Psoas muscle (tissue), 8 donors: ENCODE results near the gene RBM17. TPM values are rescaled to one million over a fixed set of nuclear protein-coding genes. Genes with fewer than 3 reads are reported as not detected.
A peak's percentile ranks its signal among the peaks of the same experiment; 100 is the strongest.

Experiments used
- ATAC-seq, 4 donors: fragments of 200-7000 bp; cut with Tn5 transposase; one replicate each; pipeline ENCODE4 v1.9.1; 2020; ENCODE audit warnings: moderate library complexity in 3 of 4, mild to moderate bottlenecking in 2 of 4
- DNase-seq, 2 donors: peaks; one replicate each; pipeline ENCODE4 v3.0.0-alpha.2; 2020
- H3K27ac ChIP-seq: fragments of 200-600 bp; one replicate; pipeline ENCODE4 v1.8.0; 2022
- H3K27me3 ChIP-seq, 3 donors: fragments of 200-600 bp in 1 of 3; one replicate each; pipeline versions ENCODE4 v1.6.1 to v1.8.0; 2013 to 2022; ENCODE audit warnings: low read length in 2 of 3, mild to moderate bottlenecking in 2 of 3, moderate library complexity in 1 of 3; ENCODE audit not compliant: insufficient read depth in 3 of 3
- H3K36me3 ChIP-seq, 2 donors: fragments of 200-600 bp in 1 of 2; one replicate each; pipeline versions ENCODE4 v1.6.1 to v1.8.0; 2013 to 2022; ENCODE audit warnings: low read depth in 1 of 2, mild to moderate bottlenecking in 1 of 2, moderate library complexity in 1 of 2; ENCODE audit not compliant: insufficient read depth in 1 of 2
- H3K4me1 ChIP-seq: fragments of 200-600 bp; one replicate; pipeline ENCODE4 v1.8.0; 2022
- H3K4me3 ChIP-seq: fragments of 200-600 bp; one replicate; pipeline ENCODE4 v1.8.0; 2022; ENCODE audit warnings: mild to moderate bottlenecking
- H3K9me3 ChIP-seq: fragments of 200-600 bp; one replicate; pipeline ENCODE4 v1.8.0; 2022
- WGBS, 3 donors: extraction: QIAGEN DNeasy Blood & Tissue Kit; methylation state at CpG; one replicate each; pipeline versions ENCODE4 v1.1.6 to v1.1.7; 2013; 5-methylcytosine and 5-hydroxymethylcytosine counted together
- intact Hi-C, 2 donors: fragments of 100-400 bp; cut with DNase I; formaldehyde crosslinking; loops; one replicate each; pipeline versions ENCODE4 v1.11.0 to v1.14.2; 2022
- polyA plus RNA-seq, 3 donors: library from polyadenylated mRNA; stranded (reverse); fragments of 200-250 nt; gene quantifications; one replicate each; pipeline ENCODE4 v1.2.3, GENCODE V29; 2013
- total RNA-seq, 4 donors: library from RNA; stranded (reverse); fragmentation: NEBNext Ultra II Directional in 2 of 4; extraction: Animal tissue kit (Norgen Biotek cat#: 25700) in 2 of 4; gene quantifications; one replicate each; pipeline versions ENCODE4 v1.2.1 to v1.2.4, GENCODE V29; 2021 to 2023
- TF ChIP-seq, protein P1 (sequence below): fragments of 200-600 bp; IDR thresholded peaks from one replicate; pipeline ENCODE4 v1.8.0; 2022; ENCODE audit warnings: antibody characterized with exemption
- donor health status: healthy with polysubstance abuse.
- donor health status: DM: no; HTN: no; CAD: no; lungs with moderate emphysema.
- donor health status: Bipolar disorder and iron deficiency.
- donor health status: healthy.
- donor health status: DM: yes; HTN: yes; CAD: no.
- donor health status: DM: no; HTN: no; CAD: no.
- donor health status: DM: no; HTN: no; CAD: no.
- donor health status: DM: yes; HTN: yes; CAD: no.

The RBM17 gene
- total and polyA plus RNA-seq, 7 donors, result 74.4 to 157 (median 95.9) TPM

DNA sequence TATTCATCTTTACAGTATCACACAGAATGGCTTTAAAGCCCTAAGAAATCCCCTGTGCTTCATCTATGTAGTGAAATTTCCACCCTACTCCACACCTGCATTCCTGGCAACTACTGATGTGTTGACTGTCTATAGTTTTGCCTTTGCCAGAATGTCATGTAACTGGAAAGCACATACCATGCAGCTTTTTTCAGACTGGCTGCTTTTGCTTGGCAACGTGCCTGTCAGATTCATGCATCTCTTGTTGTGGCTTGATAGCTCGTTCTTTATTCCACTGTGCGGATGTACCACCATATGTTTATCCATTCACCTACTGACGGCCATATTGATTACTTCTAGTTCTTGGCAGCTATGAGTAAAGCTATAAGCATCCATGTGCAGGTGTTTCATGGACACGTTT is 30.6 kb downstream of the RBM17 start:
- peaks cover 25% of the 10 kb centered on the region for H3K4me1 ChIP-seq
- ATAC-seq (peak in 1 of 4 donors; percentile 20), DNase-seq (no peak)
- 25 to 33% (median 31%) methylated on average over 5 of the region's 5 CpGs for WGBS, 3 donors
- peak overlapping the region; percentile 65 for H3K27ac ChIP-seq
- no peaks in the 10 kb centered on the region for H3K9me3 ChIP-seq
- no peak overlapping the region for H3K4me3 ChIP-seq
- H3K36me3 ChIP-seq, result peaks cover 3 to 26% of the 10 kb centered on the region in 2 donors
- intact Hi-C loops, result no loop called here
- no peaks in the 10 kb centered on the region for H3K27me3 ChIP-seq
- TF ChIP-seq, protein P1, sequence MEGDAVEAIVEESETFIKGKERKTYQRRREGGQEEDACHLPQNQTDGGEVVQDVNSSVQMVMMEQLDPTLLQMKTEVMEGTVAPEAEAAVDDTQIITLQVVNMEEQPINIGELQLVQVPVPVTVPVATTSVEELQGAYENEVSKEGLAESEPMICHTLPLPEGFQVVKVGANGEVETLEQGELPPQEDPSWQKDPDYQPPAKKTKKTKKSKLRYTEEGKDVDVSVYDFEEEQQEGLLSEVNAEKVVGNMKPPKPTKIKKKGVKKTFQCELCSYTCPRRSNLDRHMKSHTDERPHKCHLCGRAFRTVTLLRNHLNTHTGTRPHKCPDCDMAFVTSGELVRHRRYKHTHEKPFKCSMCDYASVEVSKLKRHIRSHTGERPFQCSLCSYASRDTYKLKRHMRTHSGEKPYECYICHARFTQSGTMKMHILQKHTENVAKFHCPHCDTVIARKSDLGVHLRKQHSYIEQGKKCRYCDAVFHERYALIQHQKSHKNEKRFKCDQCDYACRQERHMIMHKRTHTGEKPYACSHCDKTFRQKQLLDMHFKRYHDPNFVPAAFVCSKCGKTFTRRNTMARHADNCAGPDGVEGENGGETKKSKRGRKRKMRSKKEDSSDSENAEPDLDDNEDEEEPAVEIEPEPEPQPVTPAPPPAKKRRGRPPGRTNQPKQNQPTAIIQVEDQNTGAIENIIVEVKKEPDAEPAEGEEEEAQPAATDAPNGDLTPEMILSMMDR, result no peak

DNA sequence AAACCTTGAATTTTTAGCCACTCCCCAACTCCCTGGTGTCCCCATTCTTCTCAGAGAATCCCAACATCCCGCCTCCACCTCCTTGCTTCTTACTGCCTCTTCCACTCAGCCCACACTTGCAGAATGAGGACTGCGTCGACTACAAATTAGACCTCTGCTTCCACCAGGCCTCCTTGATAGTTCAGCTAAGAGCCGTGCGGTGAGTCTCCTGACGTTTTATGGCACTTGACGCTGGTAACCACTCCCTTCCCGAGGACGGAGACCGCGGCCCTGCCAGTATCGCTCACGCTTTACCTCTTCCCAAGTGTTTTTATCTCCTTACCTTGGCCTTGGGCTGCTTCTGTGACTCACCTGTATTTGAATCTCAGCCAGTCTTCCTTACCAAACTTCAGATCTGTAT is 31.1 kb downstream of the RBM17 start:
- intact Hi-C loops, result no loop called here
- ATAC-seq, result no peak
- peaks cover 23% of the 10 kb centered on the region for H3K4me1 ChIP-seq
- no peaks in the 10 kb centered on the region for H3K9me3 ChIP-seq
- H3K27ac ChIP-seq, result peak overlapping the region; percentile 65
- H3K4me3 ChIP-seq, result no peak overlapping the region
- TF ChIP-seq, protein P1, result no peak
- no peak for DNase-seq
- peaks cover 0 to 20% of the 10 kb centered on the region in 2 donors for H3K36me3 ChIP-seq
- WGBS, 3 donors, result 63 to 82% (median 76%) methylated on average over 13 of the region's 13 CpGs
- H3K27me3 ChIP-seq, result no peaks in the 10 kb centered on the region

- no peaks in the 10 kb centered on the region for H3K27me3 ChIP-seq
- peaks cover 22% of the 10 kb centered on the region for H3K4me1 ChIP-seq
- H3K36me3 ChIP-seq, result peaks cover 0 to 14% of the 10 kb centered on the region in 2 donors
- peak overlapping the region; percentile 65 for H3K27ac ChIP-seq
- TF ChIP-seq, protein P1, result no peak
- intact Hi-C loops, result no loop called here
- peak; percentile 39 to 72 (median 62) for ATAC-seq
- DNase-seq, result no peak
- H3K9me3 ChIP-seq, result no peaks in the 10 kb centered on the region
- WGBS, 3 donors, result 24 to 45% (median 33%) methylated on average over 15 of the region's 15 CpGs
- no peak overlapping the region for H3K4me3 ChIP-seq
Measured at GRCh38 chr10:6120691-6121090, 31.9 kb downstream of the RBM17 start.

DNA sequence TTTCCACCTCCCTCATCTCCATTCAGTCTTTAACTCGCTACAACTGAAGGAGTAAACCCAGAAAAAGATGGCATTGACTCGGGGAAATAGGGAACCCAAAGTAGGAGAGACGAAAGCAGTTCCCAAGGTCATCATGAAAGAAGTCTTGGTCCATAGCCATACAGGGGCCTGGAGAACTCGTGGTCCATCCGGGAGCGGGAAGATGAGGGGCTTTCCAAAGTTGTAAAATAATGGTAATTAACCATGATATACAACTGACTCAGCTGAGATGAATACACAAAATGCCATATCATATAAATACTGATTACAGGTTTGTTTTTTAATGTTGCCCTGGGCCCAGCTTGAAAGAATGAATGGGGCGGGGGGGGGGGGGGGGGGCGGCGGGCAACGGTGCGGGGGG is 32.3 kb downstream of the RBM17 start:
- ATAC-seq (no peak), DNase-seq (no peak)
- peak overlapping the region; percentile 65 for H3K27ac ChIP-seq
- no peak overlapping the region for H3K4me3 ChIP-seq
- no peaks in the 10 kb centered on the region for H3K27me3 ChIP-seq
- H3K36me3 ChIP-seq, result peaks cover 0 to 9% of the 10 kb centered on the region in 2 donors
- no peaks in the 10 kb centered on the region for H3K9me3 ChIP-seq
- 67 to 76% (median 73%) methylated on average over 11 of the region's 11 CpGs for WGBS, 3 donors
- intact Hi-C loops, result no loop called here
- H3K4me1 ChIP-seq, result peaks cover 23% of the 10 kb centered on the region
- TF ChIP-seq, protein P1, result no peak

DNA sequence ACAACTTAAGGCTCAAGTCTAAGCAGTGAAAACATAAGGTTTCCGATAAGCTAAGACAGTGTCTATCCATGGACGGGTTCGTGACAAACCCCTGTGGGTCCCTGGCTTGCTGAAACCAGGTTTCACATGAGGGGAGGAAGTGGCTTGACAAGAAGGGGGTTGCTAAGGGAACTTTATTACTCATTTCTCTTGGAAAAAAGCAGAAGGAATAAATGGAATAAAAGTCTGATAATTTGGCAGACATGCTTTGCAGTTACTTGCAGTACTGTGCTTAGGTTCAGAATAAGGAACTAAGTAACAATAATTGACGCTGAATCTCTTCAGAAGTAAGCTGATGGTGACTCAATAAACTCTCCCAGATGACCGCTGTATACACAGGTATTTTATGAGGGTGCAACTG is 34.7 kb downstream of the RBM17 start:
- no peaks in the 10 kb centered on the region for H3K36me3 ChIP-seq
- H3K4me3 ChIP-seq, result no peak overlapping the region
- TF ChIP-seq, protein P1, result no peak
- intact Hi-C loops, result no loop called here
- peaks cover 14% of the 10 kb centered on the region for H3K4me1 ChIP-seq
- WGBS, 3 donors, result 76 to 87% (median 83%) methylated on average over 5 of the region's 5 CpGs
- H3K27ac ChIP-seq, result peak overlapping the region; percentile 78
- no peaks in the 10 kb centered on the region for H3K27me3 ChIP-seq
- H3K9me3 ChIP-seq, result no peaks in the 10 kb centered on the region
- no peak for ATAC-seq
- no peak for DNase-seq
